SK-N-SH (cell line): Measurements from ENCODE around the gene STMN1. TPM values are rescaled to one million over a fixed set of nuclear protein-coding genes. Genes with fewer than 3 reads are reported as not detected.

Source experiments
- CTCF ChIA-PET: fragments of 300-600, 350-600 bp; formaldehyde crosslinking; extraction: SDS; loops from one replicate; lab custom pipeline; 2021; lab: Yijun Ruan, JAX
- POLR2A ChIA-PET: fragments of 350-600 bp; sonication (Branson Sonifier 250); formaldehyde crosslinking; extraction: SDS; loops from one replicate; lab custom pipeline; 2020; ENCODE audit warnings: antibody characterized with exemption, inconsistent platforms; lab: Yijun Ruan, JAX
- DNase-seq: peaks from one replicate; pipeline ENCODE4 v3.0.0; 2012
- H2AFZ ChIP-seq: fragments of 200-600 bp; sonication (generic); 2 replicates; pipeline ENCODE4 v1.8.1; 2016; ENCODE audit warnings: antibody characterized with exemption, mild to moderate bottlenecking, low read depth
- H3F3A ChIP-seq: fragments of 200-600 bp; sonication (generic); replicated peaks from 2 replicates; pipeline ENCODE3; 2016; ENCODE audit warnings: antibody characterized with exemption, mild to moderate bottlenecking; ENCODE audit not compliant: insufficient read depth
- H3K27ac ChIP-seq, 2 experiments: fragments of 200-500 bp in 1 of 2; fragments of 200-600 bp in 1 of 2; sonication (Bioruptor generic) in 1 of 2; sonication (generic), shearing (Covaris generic) in 1 of 2; 2 replicates each; pipeline versions ENCODE4 v1.5.1 to v1.6.1; 2014 to 2016; ENCODE audit warnings: low read depth in 2 of 2, inconsistent platforms in 1 of 2, low read length in 1 of 2, mild to moderate bottlenecking in 1 of 2, mixed read lengths in 1 of 2
- H3K27me3 ChIP-seq: fragments of 200-600 bp; sonication (generic), shearing (Covaris generic); 2 replicates; pipeline ENCODE4 v1.6.1; 2016; ENCODE audit warnings: mixed run types; ENCODE audit not compliant: insufficient read depth
- H3K36me3 ChIP-seq, 2 experiments: fragments of 200-500 bp in 1 of 2; fragments of 200-600 bp in 1 of 2; sonication (Bioruptor generic) in 1 of 2; sonication (generic) in 1 of 2; replicated peaks in 1 of 2; 2 replicates each; pipeline versions ENCODE3 to v1.5.1; 2014 to 2016; ENCODE audit warnings: low read length in 1 of 2, mild to moderate bottlenecking in 1 of 2; ENCODE audit not compliant: insufficient read depth in 2 of 2, control insufficient read depth in 1 of 2
- H3K4me1 ChIP-seq, 2 experiments: fragments of 200-500 bp in 1 of 2; fragments of 200-600 bp in 1 of 2; sonication (Bioruptor generic) in 1 of 2; sonication (generic), shearing (Covaris generic) in 1 of 2; 2 replicates each; pipeline versions ENCODE4 v1.5.1 to v1.6.1; 2014 to 2016; ENCODE audit warnings: low read depth in 1 of 2, low read length in 1 of 2, mixed run types in 1 of 2; ENCODE audit not compliant: insufficient read depth in 2 of 2, control insufficient read depth in 1 of 2
- H3K4me2 ChIP-seq: fragments of 200-600 bp; sonication (generic), shearing (Covaris generic); 2 replicates; pipeline ENCODE4 v1.6.1; 2017; ENCODE audit warnings: mixed run types
- H3K4me3 ChIP-seq, 2 experiments: fragments of 200-500 bp in 1 of 2; fragments of 200-600 bp in 1 of 2; sonication (Bioruptor generic) in 1 of 2; sonication (generic), shearing (Covaris generic) in 1 of 2; 2 replicates each; pipeline versions ENCODE4 v1.5.1 to v1.8.1; 2014 to 2016; ENCODE audit warnings: low read depth in 2 of 2, inconsistent platforms in 1 of 2, low read length in 1 of 2, mild to moderate bottlenecking in 1 of 2, mixed read lengths in 1 of 2, moderate library complexity in 1 of 2
- H3K79me2 ChIP-seq: fragments of 200-600 bp; sonication (generic); 2 replicates; pipeline ENCODE4 v1.8.1; 2017; ENCODE audit warnings: mild to moderate bottlenecking; ENCODE audit not compliant: insufficient read depth
- H3K9ac ChIP-seq: fragments of 200-600 bp; sonication (generic); 2 replicates; pipeline ENCODE4 v1.6.1; 2017; ENCODE audit warnings: mixed run types
- H3K9me2 ChIP-seq: fragments of 200-600 bp; sonication (generic); 2 replicates; pipeline ENCODE4 v1.6.1; 2017; ENCODE audit warnings: mixed run types
- H3K9me3 ChIP-seq: fragments of 200-600 bp; sonication (generic); 2 replicates; pipeline ENCODE4 v1.6.1; 2017; ENCODE audit warnings: mixed run types, mild to moderate bottlenecking, moderate library complexity
- H4K20me1 ChIP-seq: fragments of 200-600 bp; sonication (generic); 2 replicates; pipeline ENCODE4 v1.6.1; 2017; ENCODE audit warnings: mild to moderate bottlenecking, mixed run types; ENCODE audit not compliant: insufficient read depth
- GABPA ChIP-seq: IDR thresholded peaks from 2 replicates; pipeline ENCODE4 v1.4.0; 2012; ENCODE audit warnings: low read depth, mild to moderate bottlenecking
- GATA2 ChIP-seq: sonication (generic); formaldehyde crosslinking; IDR thresholded peaks from 2 replicates; pipeline ENCODE4 v1.5.0; 2020; ENCODE audit warnings: mild to moderate bottlenecking, missing genetic modification reagents
- MEF2A ChIP-seq: IDR thresholded peaks from 2 replicates; pipeline ENCODE4 v1.4.0; 2012; ENCODE audit warnings: low read depth, borderline replicate concordance
- RXRA ChIP-seq: IDR thresholded peaks from 2 replicates; pipeline ENCODE4 v1.4.0; 2012; ENCODE audit warnings: low read depth, mild to moderate bottlenecking, borderline replicate concordance
- SIN3A ChIP-seq: IDR thresholded peaks from 2 replicates; pipeline ENCODE4 v1.6.1; 2012; ENCODE audit warnings: low read depth, mild to moderate bottlenecking, low read length, moderate library complexity, borderline replicate concordance
- TCF12 ChIP-seq: IDR thresholded peaks from 2 replicates; pipeline ENCODE4 v1.4.0; 2012
- YY1 ChIP-seq: IDR thresholded peaks from 2 replicates; pipeline ENCODE4 v1.4.0; 2012; ENCODE audit warnings: low read depth, mild to moderate bottlenecking
- WGBS: methylation state at CpG from one replicate; pipeline ENCODE4 v1.1.6; 2017; ENCODE audit warnings: low lambda C conversion rate; 5-methylcytosine and 5-hydroxymethylcytosine counted together
- polyA plus RNA-seq, 3 experiments: library from polyadenylated mRNA; depleted of rRNA; stranded (reverse); fragments of >200 nt; gene quantifications; 2 replicates each; pipeline ENCODE4 v1.2.3, GENCODE V29; 2012
- TF ChIP-seq, protein P1 (sequence below): IDR thresholded peaks from 2 replicates; pipeline ENCODE4 v1.6.1; 2012; ENCODE audit warnings: mild to moderate bottlenecking, low read depth, low read length, moderate library complexity
- TF ChIP-seq, protein P2 (sequence below): IDR thresholded peaks from 2 replicates; pipeline ENCODE4 v1.4.0; 2012; ENCODE audit warnings: low read depth, borderline replicate concordance

Gene STMN1
- polyA plus RNA-seq, 1 of the 3 experiments (the other 2 are of a cell fraction): 143 TPM

DNA sequence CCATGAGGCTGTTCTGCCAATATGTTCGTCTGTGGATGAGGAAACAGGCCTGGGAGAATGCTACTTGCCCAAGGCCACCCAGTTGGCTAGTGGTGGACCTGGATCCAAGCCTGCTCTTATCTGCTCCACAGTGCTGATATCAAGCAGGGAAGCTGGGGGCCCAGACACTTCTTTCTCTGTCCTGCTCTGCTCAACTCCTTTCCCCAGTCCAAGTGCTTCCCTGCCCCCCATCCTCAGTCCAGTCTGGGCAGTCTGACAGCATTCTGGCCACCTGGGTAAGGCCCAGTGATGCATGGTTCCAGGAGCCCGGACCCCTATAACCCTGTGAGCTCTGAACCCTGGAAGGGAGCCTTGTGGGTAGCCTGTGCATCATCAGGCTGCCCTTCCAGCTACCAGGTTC lies 26.5 kb downstream of the STMN1 start:
- H3K9ac ChIP-seq: no peak overlapping the region
- CTCF ChIA-PET: interaction anchor here (0.7 to 4.3 kb wide), 7 partner anchors 9 to 156 kb away, joined by 3 to 32 read pairs (median 3); no protein-coding TSS in a partner anchor
- POLR2A ChIA-PET: interaction anchor here (1.5 kb wide), 1 partner anchor 16 kb away, joined by 3 read pairs; no protein-coding TSS in a partner anchor
- H4K20me1 ChIP-seq: no peaks in the 10 kb centered on the region
- no peak overlapping the region for H3K4me2 ChIP-seq
- H3K27me3 ChIP-seq: no peaks in the 10 kb centered on the region
- H3F3A ChIP-seq: peaks cover 12% of the 10 kb centered on the region
- H3K36me3 ChIP-seq: no peaks in the 10 kb centered on the region
- no peaks in the 10 kb centered on the region for H3K9me2 ChIP-seq
- no peaks in the 10 kb centered on the region for H3K9me3 ChIP-seq
- peaks cover 0 to 17% of the 10 kb centered on the region in 2 experiments; a peak in 1 of 4 replicates for H3K4me1 ChIP-seq
- no peak overlapping the region for H2AFZ ChIP-seq
- H3K79me2 ChIP-seq: peaks cover under 1% of the 10 kb centered on the region; the same call in 1 of the 2 replicates
- DNase-seq: no peak
- H3K27ac ChIP-seq: no peak overlapping the region; a peak in 1 of 4 replicates
- H3K4me3 ChIP-seq: no peak overlapping the region
- 92% methylated on average over 2 of the region's 2 CpGs for WGBS
- TF ChIP-seq SIN3A: no peak
- TF ChIP-seq YY1: no peak
- TF ChIP-seq RXRA: no peak

DNA sequence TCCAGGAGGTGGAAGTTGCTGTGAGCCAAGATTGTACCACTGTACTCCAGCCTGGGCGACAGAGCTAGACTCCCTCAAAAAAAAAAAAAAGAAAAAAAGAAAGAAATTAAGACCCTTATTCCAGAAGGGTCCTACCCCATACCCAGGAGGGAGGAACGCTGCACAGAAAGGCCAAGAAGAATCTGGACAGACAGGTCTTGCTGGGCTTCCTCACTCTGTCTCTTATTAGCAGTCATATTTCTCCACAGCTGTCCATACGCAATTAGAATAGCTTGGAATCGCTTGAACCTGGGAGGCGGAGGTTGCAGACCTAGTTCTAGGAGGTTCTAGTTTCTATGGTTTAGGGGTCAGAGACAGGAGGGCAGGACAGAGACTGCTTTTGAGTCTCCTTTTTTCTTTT lies 27.5 kb downstream of the STMN1 start:
- Histone ChIP-seq H3K36me3 (no peaks in the 10 kb centered on the region), H3K27me3 (no peaks in the 10 kb centered on the region), H3K27ac (no peak overlapping the region), H3K9me3 (no peaks in the 10 kb centered on the region), H3K4me2 (no peak overlapping the region), H3K9me2 (no peaks in the 10 kb centered on the region), H3K4me1 (peaks cover 0 to 23% of the 10 kb centered on the region in 2 experiments; a peak in 1 of 4 replicates), H3F3A (peaks cover 12% of the 10 kb centered on the region), H3K9ac (no peak overlapping the region), H3K79me2 (peaks cover 11% of the 10 kb centered on the region), H2AFZ (no peak overlapping the region), H3K4me3 (no peak overlapping the region), H4K20me1 (no peaks in the 10 kb centered on the region)
- 93% methylated on average over 5 of the region's 5 CpGs for WGBS
- DNase-seq: no peak
- ChIA-PET CTCF (interaction anchor here (0.7 to 4.3 kb wide), 3 partner anchors 10 to 120 kb away, joined by 3 to 32 read pairs (median 4); no protein-coding TSS in a partner anchor), POLR2A (interaction anchor here (1.5 kb wide), 1 partner anchor 17 kb away, joined by 3 read pairs; no protein-coding TSS in a partner anchor)
- TF ChIP-seq MEF2A (no peak), GATA2 (no peak), GABPA (no peak), TCF12 (no peak)
- TF ChIP-seq, protein P1, sequence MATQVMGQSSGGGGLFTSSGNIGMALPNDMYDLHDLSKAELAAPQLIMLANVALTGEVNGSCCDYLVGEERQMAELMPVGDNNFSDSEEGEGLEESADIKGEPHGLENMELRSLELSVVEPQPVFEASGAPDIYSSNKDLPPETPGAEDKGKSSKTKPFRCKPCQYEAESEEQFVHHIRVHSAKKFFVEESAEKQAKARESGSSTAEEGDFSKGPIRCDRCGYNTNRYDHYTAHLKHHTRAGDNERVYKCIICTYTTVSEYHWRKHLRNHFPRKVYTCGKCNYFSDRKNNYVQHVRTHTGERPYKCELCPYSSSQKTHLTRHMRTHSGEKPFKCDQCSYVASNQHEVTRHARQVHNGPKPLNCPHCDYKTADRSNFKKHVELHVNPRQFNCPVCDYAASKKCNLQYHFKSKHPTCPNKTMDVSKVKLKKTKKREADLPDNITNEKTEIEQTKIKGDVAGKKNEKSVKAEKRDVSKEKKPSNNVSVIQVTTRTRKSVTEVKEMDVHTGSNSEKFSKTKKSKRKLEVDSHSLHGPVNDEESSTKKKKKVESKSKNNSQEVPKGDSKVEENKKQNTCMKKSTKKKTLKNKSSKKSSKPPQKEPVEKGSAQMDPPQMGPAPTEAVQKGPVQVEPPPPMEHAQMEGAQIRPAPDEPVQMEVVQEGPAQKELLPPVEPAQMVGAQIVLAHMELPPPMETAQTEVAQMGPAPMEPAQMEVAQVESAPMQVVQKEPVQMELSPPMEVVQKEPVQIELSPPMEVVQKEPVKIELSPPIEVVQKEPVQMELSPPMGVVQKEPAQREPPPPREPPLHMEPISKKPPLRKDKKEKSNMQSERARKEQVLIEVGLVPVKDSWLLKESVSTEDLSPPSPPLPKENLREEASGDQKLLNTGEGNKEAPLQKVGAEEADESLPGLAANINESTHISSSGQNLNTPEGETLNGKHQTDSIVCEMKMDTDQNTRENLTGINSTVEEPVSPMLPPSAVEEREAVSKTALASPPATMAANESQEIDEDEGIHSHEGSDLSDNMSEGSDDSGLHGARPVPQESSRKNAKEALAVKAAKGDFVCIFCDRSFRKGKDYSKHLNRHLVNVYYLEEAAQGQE: no peak
- TF ChIP-seq, protein P2, sequence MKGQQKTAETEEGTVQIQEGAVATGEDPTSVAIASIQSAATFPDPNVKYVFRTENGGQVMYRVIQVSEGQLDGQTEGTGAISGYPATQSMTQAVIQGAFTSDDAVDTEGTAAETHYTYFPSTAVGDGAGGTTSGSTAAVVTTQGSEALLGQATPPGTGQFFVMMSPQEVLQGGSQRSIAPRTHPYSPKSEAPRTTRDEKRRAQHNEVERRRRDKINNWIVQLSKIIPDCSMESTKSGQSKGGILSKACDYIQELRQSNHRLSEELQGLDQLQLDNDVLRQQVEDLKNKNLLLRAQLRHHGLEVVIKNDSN: no peak
